ENCODE data around the gene CPSF3.
A peak's percentile ranks its signal among the peaks of the same experiment; 100 is the strongest.

The CPSF3 gene

DNA sequence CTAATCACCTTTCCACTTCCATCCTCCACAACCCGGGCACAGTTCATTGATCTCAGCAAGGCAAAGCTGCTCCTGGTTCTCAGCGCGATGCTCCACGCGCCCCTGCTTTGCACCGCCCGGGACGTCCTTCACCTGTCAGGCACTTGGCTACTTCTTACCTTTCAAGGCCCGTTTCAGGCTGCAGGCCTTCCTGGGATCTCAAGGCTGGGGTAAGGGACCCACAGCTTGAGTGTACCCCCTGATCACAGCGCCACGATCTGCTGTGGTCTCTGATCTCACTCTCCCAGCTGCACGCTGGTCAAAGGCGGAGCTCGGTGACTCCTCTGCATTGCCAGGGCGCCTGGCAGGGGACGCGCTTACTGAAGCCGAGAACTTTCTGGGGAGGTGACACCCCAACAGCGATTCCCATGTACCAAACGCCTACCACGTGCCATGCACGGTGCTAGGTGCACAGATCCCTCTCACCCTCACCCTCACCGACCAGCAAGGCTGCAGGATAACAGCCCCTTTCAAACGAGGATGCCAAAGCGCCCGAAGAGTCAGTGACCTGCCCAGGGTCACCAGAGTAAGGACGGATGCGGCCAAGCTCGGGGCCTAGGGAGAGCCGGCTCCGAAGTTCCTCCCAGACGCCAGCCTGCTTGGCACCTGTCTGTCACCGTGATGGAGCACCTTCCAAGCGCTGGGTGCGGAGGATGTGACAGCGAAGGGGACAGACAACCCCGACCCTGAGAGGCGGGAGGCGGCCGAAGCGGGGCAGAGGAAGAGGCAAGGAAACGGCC lies 944 bp upstream of the CPSF3 start:
- no peak for DNase-seq

DNA sequence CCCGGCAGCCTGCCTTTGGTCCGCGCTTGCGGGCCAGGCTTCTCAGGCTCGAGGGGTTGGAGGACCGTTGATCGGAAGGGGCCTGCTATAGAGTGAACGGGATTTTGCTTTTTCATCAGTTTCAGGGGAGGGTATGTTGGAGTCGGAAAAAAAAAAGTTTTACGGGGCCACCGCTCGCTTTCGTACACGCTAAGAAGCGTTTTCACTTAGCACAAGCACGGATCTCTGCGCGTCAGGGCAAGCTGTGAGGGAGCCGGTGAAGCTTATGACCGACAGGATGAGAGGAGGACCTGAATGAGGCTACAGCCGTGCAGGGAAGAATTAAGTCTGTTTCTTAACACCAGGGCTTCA lies 443 bp downstream of the CPSF3 start:
- peak; percentile 33 for DNase-seq

DNA sequence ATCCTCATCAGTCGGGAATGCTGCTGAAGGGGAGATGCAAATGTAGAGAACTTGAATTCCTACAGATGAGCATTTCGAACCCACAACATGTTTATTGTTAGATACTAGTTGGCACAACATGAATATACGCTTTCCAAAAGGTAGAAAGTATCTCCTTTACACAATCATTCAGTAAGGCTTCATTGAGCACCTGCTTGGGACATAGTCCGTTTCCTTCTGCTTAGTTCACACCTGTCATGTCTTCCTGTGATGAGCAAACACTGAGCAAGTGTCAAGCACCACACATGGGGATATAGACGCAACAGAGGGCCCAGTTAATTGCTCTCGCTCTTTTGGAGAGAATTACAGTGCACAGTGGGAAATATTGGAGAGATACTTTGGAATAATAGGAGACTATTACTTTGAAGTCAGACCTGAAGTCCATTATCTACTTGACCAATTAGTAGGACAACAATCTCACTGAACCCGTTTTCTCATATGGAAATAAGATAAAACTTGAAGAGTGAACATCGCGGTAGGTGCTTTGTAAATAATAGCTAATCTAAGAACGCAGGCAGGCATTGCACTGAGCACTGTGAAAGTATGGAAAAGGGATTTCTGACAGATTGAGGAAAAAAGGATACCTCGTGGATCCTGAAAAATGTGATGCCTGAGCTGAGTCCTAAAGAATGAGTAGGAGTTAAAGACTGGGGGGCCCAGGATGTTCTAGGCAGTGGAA lies 1.2 kb downstream of the CPSF3 start:
- DNase-seq: no peak

DNA sequence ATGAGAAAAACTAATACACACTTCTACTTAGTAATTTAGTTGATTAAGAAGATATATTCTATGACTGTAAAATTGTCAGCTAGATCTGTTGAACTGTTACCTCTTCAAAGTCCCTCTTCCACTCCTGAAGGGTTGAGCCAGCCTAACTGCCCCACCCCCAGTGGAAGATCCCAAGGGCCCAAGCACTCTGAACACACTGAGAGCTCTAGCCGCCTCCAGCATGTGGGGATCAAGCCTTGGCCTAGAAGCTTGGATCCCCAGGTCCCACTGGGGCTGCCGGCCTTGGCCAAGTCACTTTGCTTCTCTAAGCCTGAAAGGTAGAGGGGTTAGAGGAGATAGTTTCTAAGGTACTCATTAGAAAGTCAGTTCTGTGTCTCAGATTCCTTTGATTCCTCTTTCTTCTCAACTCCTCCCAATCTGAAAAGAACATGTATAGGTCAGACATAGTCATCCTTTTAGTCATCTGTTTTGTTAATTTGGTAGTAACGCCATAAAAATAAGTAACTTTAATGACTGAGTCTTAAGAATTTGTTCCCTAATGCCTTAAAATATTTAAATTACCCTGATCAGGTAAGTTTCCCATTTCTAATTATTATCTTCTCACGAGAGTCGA lies 5.6 kb downstream of the CPSF3 start:
- DNase-seq: no peak

DNA sequence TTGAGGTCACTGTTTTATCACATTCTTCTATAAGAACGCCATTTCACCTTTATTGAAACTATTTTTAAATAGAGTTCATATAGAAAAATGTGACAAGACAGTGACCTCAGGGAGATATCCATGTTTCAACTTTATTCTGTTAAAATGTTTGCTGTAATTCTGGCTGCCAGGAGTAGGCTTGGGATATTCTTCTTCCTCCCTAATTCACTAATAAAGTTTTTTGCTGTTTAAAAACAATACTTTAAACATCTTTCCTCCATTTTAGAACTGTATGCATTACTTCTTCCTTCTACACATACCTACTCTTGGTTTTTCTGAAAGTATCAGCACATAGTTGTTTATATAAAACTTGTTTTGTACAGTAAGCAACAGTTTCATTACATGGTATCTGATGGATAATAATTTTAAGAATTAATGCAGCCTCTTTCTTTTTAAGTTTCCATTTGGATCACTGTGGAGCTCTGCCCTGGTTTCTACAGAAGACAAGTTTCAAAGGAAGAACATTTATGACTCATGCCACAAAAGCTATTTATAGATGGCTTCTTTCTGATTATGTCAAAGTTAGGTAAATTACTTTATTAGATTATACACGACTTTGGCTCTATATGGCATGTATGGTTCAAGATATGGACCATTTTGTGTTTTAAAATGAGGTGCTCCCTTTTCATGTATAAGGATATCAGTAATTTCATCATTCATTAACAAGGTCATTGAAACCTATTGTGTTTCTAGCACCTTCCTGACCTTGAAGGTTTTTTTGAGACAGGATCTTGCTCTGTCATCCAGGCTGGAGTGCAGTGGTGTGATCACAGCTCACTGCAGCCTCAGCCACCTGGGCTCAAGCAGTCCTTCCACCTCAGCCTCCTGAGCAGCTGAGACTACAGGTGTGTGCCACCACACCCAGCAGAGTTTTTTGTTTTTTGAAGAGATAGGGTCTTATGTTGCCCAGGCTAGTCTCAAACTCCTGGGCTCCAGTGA lies 7.2 kb downstream of the CPSF3 start:
- DNase-seq: no peak

DNA sequence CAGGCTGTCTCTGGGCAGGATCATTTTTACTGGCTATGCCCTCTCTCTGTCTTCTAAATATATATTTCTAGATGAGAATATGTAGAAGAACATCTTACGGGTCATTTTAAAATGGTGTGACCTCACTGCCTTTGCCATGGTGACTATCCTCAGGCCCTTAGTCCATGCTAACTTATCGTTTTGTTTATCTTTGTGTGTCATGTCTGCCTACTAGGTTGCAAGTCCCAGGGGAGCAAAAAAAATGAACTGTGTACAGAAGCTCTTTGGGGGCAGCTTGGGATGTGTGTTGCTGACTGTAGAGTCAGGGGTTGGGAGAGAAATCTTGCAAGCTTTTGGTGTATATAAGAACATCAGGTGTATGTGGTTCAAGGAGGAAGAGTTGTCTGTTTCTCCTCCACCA lies 11.0 kb downstream of the CPSF3 start:
- no peak for DNase-seq

DNA sequence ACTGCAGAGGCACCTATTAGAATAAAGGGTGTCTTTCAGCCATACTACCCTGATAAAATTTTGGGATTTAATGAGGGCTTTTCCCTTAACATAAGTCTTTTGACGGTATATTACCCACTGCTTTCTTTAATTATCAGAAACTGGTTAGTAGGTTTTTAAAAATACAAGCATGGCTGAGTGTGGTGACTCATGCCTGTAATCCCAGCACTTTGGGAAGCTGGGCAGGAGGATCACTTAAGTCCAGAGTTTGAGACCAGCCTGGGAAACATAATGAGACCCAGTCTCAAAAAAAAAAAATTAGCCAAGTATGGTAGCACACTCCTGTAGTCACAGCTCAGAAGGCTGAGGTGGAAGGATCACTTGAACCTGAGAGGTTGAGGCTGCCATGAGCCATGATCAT lies 16.1 kb downstream of the CPSF3 start:
- no peak for DNase-seq

DNA sequence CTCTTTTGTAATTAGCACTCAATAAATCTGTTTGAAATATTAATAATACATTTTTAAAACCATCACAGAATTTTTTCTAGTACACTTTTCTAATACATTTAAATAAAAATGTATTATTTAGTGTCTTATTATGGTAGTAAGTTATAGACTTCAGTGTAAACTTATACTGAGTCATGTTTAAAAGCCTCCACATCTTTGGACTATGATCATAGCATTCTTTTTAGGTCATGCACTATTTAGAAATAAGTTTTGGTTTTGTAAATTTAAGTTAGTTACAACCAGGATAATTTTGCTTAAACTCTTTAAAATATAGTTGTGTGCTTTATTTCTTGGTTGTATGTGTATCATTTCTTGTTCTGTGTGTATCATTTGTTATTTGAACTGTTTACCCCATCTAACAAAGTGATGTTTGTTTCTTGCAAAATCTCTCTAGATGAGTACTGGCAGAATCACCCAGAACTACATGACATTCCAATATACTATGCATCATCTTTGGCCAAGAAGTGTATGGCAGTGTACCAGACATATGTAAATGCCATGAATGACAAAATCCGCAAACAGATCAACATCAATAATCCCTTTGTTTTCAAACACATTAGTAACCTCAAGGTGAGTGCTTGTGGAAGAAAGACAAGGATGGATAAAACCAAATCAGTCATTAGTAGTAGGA lies 16.7 kb downstream of the CPSF3 start:
- no peak for DNase-seq

DNA sequence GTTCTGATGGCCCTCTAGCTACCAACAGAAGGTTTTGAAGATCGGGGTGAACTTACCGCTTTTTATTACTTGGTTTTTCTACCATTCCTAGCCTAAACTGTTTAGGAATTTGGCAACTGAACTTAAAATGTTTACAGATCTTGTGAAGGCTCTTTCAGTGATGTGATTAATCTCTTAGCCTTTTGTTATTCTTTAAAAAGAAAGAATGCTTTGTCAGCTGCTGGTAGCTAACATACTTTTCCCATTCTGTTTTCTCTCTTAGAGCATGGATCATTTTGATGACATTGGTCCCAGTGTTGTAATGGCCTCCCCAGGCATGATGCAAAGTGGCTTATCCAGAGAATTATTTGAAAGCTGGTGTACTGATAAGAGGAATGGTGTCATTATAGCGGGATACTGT lies 18.1 kb downstream of the CPSF3 start:
- no peak for DNase-seq

DNA sequence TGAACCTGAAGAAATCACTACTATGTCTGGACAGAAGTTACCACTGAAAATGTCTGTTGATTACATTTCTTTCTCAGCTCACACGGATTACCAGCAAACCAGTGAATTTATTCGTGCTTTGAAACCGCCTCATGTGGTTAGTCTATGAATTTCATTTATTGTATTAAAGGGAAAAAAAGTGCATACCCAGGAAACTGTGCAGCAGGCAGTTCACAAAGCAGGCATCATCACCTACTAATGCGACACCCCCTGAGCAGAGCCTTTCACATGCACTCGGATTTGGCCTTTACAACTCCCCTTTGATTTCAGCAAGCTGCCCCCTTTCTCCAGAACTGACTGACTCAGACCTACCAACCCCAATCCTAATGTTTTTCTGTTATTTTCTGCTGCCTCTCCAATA lies 20.1 kb downstream of the CPSF3 start:
- no peak for DNase-seq

DNA sequence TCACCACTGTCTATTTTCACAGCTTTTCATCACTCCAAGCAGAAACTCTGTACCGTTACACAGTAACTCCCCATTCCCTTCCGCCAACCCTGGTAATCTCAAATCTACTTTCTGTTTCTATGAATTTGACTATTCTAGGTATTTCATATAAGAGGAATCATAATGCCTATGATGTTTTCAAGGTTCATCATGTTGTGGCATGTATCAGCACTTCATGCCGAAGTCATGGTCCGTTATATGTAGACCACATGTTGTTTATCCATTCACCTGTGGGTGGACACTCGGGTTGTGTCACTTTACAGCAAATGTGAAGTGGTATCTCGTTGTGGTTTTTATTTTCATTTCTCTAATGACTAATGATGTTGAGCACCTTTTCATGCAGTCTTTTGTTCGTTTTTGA lies 21.6 kb downstream of the CPSF3 start:
- no peak for DNase-seq

DNA sequence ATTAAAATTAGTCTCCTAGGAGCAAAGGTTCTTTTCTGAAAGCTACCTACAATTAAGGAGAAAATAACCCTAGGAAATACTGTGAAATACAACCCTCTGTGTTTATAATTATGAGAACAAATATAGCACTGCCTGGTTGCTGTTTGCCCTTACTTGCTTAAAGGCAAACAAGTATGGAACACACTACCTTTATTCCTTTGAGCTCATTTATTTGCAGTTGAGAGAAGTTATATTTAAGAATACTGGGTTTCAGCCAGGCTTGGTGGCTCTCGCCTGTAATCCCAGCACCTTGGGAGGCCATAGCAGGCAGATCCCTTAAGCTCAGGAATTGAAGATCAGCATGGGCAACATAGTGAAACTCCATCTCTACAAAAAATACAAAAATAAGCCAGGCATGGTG lies 27.8 kb downstream of the CPSF3 start:
- DNase-seq: no peak

DNA sequence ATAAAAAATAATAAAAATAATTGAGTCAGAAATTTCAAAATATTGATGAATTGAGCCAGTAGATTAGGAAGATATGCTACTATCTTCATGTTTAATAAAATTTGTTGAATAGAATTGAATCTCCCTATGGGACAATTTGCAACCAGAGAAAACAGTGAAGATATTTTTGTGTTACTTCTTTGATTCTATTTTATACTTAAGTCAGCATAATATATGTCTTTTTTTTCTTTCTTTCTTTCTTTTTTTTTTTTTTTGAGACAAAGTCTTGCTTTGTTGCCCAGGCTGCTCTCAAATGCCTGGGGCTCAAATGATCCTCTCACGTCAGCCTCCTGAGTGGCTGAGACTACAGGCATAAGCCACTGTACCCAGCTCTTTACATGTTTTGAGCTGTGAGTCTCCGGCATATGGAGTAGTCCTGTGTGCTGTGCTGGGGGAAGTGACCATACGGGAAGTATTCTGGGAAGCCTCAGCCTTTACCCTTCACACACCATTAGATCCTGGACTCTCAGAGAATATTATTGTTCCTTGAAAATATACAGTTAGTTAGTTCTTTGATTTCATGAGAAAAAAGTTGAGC lies 37.1 kb downstream of the CPSF3 start:
- DNase-seq: no peak

DNA sequence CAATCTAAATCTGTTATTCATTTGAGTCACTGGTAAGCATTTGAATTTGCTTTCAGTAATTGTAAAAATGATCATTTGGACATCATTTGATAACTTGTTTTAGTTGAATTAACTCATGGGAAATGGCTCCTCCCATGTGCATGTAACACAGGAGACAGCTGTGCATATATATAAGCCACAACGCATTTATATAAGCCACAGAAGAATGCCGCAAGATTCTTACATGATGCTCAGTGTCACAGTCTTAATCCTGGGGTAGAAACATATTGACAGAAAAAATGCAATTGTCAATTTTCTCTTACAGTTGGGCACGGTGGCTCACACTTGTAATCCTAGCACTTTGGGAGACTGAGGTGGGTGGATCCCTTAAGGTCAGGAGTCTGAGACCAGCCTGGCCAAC lies 37.6 kb downstream of the CPSF3 start:
- DNase-seq: no peak

DNA sequence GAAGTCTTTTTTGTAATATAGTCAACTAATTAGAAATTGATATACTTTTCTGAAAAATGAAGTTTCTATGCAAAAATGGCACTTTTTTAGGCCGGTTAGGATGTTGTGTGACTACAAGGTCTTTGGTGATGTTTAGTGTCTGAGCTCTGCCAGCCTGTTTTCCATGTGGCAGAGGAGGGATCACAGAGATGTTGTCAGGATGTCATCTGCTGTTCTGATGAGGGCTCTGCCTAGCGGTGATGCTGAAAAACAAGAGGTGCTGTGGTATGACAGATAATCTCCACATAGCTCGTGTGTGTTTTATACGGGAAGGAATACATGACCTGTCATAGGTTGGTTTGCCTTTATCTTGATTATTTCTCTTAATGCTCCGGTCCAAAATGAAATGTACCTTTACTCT lies 38.9 kb downstream of the CPSF3 start:
- peak; percentile 89 for DNase-seq

DNA sequence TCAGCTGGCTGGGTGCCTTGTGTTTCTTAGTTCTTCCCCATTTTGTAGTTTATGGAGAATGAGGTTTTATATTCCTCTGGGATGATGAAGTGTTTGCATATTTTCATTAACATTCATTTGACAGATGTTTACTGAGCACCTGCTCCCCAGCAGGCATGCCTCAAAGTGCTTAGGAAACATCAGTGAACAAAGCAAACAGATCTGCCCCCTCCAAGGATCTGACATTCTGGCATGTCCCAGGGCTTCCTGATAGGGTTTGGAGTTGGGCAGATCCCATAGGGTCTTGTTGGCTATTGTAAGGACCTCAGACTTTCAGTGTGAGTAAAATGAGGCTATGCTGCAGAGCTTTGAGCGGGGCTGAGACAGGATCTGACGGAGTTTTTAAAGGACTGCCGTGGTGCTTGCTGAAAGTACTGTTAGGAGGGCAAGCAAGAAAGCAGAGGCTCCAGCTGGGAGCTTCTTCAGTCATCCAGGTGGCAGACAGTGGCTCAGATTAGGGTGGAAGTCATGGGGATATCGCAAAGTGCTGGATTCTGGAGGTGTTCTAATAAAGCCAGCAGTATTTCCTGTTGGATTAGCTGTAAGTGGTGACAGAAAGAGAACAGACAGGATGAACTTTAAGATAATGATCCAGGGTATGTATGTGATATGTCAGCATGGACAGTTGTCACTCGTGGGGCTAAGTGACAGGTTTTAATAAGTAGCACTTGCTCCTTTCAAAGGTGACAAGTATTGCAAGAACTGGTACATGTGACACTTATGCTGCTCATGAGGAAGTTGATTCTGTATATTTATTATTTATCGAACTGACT lies 39.6 kb downstream of the CPSF3 start:
- DNase-seq: peak; percentile 83

DNA sequence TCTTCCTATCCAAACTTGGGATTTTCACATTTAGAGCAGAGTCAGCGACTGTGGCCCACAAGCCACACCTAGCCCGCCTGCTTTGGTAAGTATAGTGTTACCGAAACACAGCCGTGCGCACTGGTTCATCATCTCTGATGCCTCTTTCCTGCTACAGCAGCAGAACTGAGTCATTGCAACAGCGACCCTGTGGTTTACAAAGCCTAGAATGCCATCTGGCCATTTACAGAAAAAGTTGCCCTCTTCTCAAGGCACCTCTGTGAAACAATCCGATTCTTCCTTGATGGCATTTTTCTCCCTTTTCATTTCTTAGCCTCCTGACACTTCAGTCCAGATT lies 40.2 kb downstream of the CPSF3 start:
- DNase-seq: peak; percentile 97

DNA sequence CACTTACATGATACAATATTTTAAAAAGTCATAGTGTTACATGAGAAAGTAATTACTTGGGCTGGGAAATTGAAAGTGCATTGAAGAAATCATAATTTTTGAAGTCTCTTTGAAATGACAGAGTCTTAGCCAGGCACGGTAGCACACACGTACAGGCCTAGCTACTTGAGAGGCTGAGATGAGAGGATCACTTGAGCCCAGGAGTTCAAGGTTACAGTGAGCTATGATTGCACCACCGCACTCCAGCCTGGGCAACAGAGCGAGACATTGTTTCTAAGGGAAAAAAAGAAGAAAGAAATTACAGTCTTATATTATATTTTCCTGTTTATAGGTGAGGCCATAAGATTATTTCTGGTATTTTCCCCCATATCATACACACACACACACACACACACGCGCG lies 41.7 kb downstream of the CPSF3 start:
- no peak for DNase-seq

DNA sequence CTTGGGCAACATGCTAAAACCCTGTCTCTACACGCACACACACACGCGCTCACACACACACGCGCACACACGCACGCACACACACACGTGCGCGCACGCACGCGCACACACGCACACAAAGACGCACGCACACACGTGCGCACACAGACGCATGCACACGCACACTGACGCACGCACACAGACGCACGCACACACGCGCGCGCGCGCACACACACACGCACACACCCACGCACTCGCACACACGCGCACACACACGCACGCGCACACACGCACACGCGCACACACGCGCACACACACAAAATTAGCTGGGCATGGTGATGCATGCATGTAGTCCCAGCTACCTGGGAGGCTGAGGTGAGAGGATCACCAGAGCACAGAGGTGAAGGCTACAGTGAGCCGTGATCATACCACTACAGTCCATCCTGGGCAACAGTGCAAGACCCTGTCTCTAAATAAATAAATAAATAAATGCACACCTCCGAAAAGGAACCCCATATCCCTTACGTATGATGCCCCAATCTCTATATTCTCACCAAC lies 42.8 kb downstream of the CPSF3 start:
- DNase-seq: no peak

DNA sequence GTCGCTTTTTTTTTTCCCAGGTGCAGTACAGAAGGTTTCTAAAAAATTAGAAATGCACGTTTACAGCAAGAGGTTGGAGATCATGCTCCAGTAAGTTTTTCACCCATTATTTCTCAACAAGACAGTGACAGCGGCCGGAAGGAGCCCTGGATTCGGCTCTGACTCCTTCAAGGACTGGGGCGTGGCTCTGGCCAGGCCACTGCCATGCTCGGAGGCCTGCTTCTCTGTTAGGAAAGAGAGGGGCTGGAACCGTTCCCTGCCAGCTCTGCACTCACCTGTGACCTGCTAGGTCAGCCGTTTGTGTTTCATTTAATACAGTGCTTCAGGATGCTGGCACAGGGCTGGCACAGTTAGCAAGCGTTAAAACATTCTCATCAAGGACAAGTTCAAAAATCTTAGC lies 44.2 kb downstream of the CPSF3 start:
- no peak for DNase-seq

DNA sequence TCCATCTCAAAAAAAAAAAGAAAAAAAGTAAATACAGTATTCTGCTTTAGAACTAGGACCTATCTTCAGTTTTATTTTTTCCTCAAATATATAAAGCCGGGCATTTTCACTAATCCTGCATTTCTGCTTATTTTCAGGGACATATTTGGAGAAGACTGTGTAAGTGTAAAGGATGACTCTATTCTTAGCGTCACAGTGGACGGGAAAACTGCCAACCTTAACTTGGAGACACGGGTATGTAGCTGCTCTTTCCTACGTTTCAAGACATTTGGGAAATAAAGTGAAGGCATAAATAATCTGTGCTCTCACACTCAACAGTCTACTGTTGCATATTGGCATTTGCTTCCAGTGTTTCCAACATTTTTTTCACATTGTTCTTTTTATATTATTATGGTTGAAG lies 47.8 kb downstream of the CPSF3 start:
- DNase-seq: no peak

Data from NCI-H1694 (cell line).